Measurements from ENCODE around the gene ZFYVE28.

DNA sequence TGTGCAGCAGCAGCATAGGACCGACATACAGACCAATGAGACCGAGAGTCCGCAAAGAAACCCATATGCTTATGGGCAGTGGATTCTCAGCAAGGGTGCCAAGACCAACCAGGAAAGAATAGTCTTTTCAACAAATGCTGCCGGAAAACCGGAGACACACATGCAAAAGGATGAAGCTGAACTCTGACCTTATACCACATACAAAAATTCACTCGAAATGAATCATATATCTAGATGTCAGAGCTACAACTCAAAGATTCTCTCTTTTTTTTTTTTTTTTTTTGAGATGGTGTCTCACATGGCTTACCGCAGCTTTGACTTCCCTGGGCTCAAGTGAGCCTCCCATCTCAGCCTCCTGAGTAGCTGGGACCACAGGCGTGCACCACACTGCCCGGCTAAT, 140.5 kb downstream of the ZFYVE28 start:
- TF ChIP-seq TAF1 (IDR thresholded peaks at IDR 0.05; ENCODE audit: borderline replicate concordance, insufficient read depth, low read length) = no peak
- TF ChIP-seq POLR2AphosphoS5 (IDR thresholded peaks at IDR 0.05; ENCODE audit: low read depth, low read length) = no peak
- TF ChIP-seq SIN3A (IDR thresholded peaks at IDR 0.05; ENCODE audit: borderline replicate concordance, insufficient read depth, low read length) = no peak
- TF ChIP-seq, protein P1, sequence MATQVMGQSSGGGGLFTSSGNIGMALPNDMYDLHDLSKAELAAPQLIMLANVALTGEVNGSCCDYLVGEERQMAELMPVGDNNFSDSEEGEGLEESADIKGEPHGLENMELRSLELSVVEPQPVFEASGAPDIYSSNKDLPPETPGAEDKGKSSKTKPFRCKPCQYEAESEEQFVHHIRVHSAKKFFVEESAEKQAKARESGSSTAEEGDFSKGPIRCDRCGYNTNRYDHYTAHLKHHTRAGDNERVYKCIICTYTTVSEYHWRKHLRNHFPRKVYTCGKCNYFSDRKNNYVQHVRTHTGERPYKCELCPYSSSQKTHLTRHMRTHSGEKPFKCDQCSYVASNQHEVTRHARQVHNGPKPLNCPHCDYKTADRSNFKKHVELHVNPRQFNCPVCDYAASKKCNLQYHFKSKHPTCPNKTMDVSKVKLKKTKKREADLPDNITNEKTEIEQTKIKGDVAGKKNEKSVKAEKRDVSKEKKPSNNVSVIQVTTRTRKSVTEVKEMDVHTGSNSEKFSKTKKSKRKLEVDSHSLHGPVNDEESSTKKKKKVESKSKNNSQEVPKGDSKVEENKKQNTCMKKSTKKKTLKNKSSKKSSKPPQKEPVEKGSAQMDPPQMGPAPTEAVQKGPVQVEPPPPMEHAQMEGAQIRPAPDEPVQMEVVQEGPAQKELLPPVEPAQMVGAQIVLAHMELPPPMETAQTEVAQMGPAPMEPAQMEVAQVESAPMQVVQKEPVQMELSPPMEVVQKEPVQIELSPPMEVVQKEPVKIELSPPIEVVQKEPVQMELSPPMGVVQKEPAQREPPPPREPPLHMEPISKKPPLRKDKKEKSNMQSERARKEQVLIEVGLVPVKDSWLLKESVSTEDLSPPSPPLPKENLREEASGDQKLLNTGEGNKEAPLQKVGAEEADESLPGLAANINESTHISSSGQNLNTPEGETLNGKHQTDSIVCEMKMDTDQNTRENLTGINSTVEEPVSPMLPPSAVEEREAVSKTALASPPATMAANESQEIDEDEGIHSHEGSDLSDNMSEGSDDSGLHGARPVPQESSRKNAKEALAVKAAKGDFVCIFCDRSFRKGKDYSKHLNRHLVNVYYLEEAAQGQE (IDR thresholded peaks at IDR 0.05; ENCODE audit: insufficient read depth in 1 of 2, low read depth in 2 of 2, low read length in 2 of 2) = no peak
- no peak for TF ChIP-seq FOXP2 (optimal IDR thresholded peaks at IDR 0.05; ENCODE audit: borderline replicate concordance, extremely low read depth, extremely low read length, insufficient read depth)
